MG63 (cell line): ENCODE data around the gene CSF2RB. TPM values are rescaled to one million over a fixed set of nuclear protein-coding genes. Genes with fewer than 3 reads are reported as not detected.

ENCODE experiments used
- DNase-seq: peaks from one replicate; pipeline ENCODE4 v3.0.0-alpha.2; 2020
- H3K27me3 ChIP-seq: fragments of 250-450 bp; sonication (Bioruptor Pico); 2 replicates; pipeline ENCODE4 v1.5.1; 2020; ENCODE audit warnings: mild to moderate bottlenecking, moderate library complexity
- H3K36me3 ChIP-seq: fragments of 250-450 bp; sonication (Bioruptor Pico); 2 replicates; pipeline ENCODE4 v1.5.1; 2020; ENCODE audit warnings: mild to moderate bottlenecking, moderate library complexity
- H3K4me3 ChIP-seq: fragments of 250-450 bp; sonication (Bioruptor Pico); 2 replicates; pipeline ENCODE4 v1.5.1; 2020; ENCODE audit warnings: mild to moderate bottlenecking, moderate library complexity
- H3K9me3 ChIP-seq: fragments of 250-450 bp; sonication (Bioruptor Pico); 2 replicates; pipeline ENCODE4 v1.5.1; 2020; ENCODE audit warnings: mild to moderate bottlenecking, moderate library complexity
- total RNA-seq: library from RNA; depleted of rRNA; stranded (reverse); fragments of >200 nt; shearing (Covaris generic); gene quantifications from 2 replicates; pipeline ENCODE4 v1.2.3, GENCODE V29; 2014; ENCODE audit warnings: low replicate concordance

Gene CSF2RB
- total RNA-seq, 1 experiment from 2014 or later, result not detected

DNA sequence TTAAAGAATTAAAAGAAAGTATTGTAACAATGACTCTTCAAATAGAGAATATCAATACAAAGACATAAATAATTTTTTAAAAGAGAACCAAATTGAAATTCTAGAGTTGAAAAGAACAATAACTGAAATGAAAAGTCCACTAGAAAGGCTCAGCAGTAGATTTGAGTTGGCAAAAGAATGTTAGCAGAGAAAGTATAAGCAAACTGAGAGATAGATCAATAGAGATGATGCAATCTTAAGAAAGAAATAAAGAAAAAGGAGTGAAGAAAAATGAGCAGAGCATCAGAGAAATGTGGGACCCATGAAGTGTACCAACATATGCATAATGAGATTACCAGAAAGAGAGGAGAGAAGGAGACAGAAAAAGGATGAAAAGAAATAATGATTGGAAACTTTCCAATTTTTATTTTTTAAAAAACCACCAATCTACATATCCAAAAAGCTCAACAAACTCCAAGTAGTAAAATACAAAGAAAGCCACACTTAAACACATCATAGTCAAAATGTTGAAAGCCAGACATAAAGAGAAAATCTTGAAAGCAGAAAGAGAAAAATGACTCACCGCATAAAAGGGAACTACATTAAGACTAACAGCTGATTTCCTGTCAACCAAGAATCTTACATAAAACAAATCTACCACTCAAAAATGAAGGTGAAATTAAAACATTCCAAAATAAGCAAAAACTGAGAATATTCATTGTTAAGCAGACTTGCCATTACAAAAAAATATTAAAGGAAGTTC lies 31.8 kb upstream of the CSF2RB start:
- peaks cover 7% of the 10 kb centered on the region for H3K9me3 ChIP-seq
- H3K36me3 ChIP-seq, result no peaks in the 10 kb centered on the region
- H3K4me3 ChIP-seq, result no peak overlapping the region
- no peak for DNase-seq
- peaks cover 14% of the 10 kb centered on the region for H3K27me3 ChIP-seq

- no peak for DNase-seq
- H3K27me3 ChIP-seq, result peaks cover 18% of the 10 kb centered on the region; the same call in 1 of the 2 replicates
- peaks cover 7% of the 10 kb centered on the region for H3K9me3 ChIP-seq
- no peak overlapping the region for H3K4me3 ChIP-seq
- H3K36me3 ChIP-seq, result no peaks in the 10 kb centered on the region
Measured at GRCh38 chr22:36884349-36885158, 28.9 kb upstream of the CSF2RB start.

DNA sequence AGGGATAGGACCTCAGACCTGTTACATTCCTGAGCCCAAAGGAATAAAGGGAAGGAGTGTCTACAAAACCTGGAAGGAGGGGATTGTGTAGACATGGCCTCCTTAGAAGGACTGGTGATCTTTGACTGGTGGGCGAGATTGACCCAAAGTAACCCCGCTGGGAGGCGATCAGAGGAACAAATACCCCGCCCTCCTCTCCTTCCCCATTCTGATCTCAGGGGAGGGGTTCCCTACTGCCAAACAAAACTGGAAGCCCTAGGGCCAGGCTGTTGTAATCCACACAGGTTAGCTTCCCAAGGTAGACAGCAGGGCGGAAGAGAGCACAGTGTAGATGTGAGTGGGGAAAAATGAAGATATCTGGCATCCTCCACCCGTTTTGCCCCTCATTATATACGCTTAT lies 28.0 kb upstream of the CSF2RB start:
- Histone ChIP-seq H3K36me3 (no peaks in the 10 kb centered on the region), H3K9me3 (peaks cover 7% of the 10 kb centered on the region), H3K27me3 (peaks cover 18% of the 10 kb centered on the region; the same call in 1 of the 2 replicates), H3K4me3 (no peak overlapping the region)
- DNase-seq, result no peak

GRCh38 chr22:36886016-36886415 lies 27.4 kb upstream of the CSF2RB start:
- Histone ChIP-seq H3K36me3 (no peaks in the 10 kb centered on the region), H3K9me3 (peaks cover 7% of the 10 kb centered on the region), H3K4me3 (no peak overlapping the region), H3K27me3 (peaks cover 18% of the 10 kb centered on the region; the same call in 1 of the 2 replicates)
- no peak for DNase-seq

GRCh38 chr22:36887162-36887561 lies 26.3 kb upstream of the CSF2RB start:
- Histone ChIP-seq H3K27me3 (peaks cover 18% of the 10 kb centered on the region; the same call in 1 of the 2 replicates), H3K36me3 (no peaks in the 10 kb centered on the region), H3K9me3 (no peaks in the 10 kb centered on the region), H3K4me3 (no peak overlapping the region)
- no peak for DNase-seq

GRCh38 chr22:36891646-36892045 lies 21.8 kb upstream of the CSF2RB start:
- Histone ChIP-seq H3K4me3 (no peak overlapping the region), H3K36me3 (no peaks in the 10 kb centered on the region), H3K27me3 (peaks cover 9% of the 10 kb centered on the region; the same call in 1 of the 2 replicates), H3K9me3 (no peaks in the 10 kb centered on the region)
- DNase-seq, result no peak

GRCh38 chr22:36892292-36892691 lies 21.1 kb upstream of the CSF2RB start:
- DNase-seq, result no peak
- Histone ChIP-seq H3K9me3 (no peaks in the 10 kb centered on the region), H3K4me3 (no peak overlapping the region), H3K27me3 (peaks cover 14% of the 10 kb centered on the region; the same call in 1 of the 2 replicates), H3K36me3 (no peaks in the 10 kb centered on the region)

GRCh38 chr22:36893262-36893661 lies 20.2 kb upstream of the CSF2RB start:
- no peak for DNase-seq
- peaks cover 12% of the 10 kb centered on the region; the same call in 1 of the 2 replicates for H3K27me3 ChIP-seq
- H3K36me3 ChIP-seq, result no peaks in the 10 kb centered on the region
- H3K9me3 ChIP-seq, result peaks cover 2% of the 10 kb centered on the region; the same call in 1 of the 2 replicates
- no peak overlapping the region for H3K4me3 ChIP-seq

DNA sequence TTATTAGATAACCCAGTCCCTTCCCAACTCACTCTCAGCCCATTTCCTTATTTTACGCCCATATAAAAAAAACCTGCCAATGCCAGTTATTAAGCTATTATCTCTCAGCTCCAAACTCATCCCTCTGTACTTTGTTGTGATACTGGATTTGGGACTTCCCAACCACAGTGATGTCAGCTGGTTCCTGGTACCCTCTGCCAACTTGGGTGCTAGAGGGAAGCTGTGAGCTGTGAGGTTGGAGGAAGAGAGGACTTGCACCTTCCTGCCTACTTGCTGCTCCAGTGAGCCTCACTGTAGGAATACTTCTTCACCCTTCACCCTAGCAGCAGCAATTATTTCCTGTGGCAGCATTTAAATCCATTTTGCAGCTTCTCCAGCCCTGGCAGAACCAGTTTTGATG lies 19.2 kb upstream of the CSF2RB start:
- no peak for DNase-seq
- Histone ChIP-seq H3K36me3 (no peaks in the 10 kb centered on the region), H3K9me3 (peaks cover 2% of the 10 kb centered on the region; the same call in 1 of the 2 replicates), H3K27me3 (peaks cover 7% of the 10 kb centered on the region; the same call in 1 of the 2 replicates), H3K4me3 (no peak overlapping the region)

- peaks cover 7% of the 10 kb centered on the region; the same call in 1 of the 2 replicates for H3K27me3 ChIP-seq
- no peak for DNase-seq
- no peak overlapping the region for H3K4me3 ChIP-seq
- H3K9me3 ChIP-seq, result peaks cover 2% of the 10 kb centered on the region; the same call in 1 of the 2 replicates
- no peaks in the 10 kb centered on the region for H3K36me3 ChIP-seq
Measured at GRCh38 chr22:36897611-36898010, 15.8 kb upstream of the CSF2RB start.

- Histone ChIP-seq H3K36me3 (no peaks in the 10 kb centered on the region), H3K27me3 (peaks cover 7% of the 10 kb centered on the region; the same call in 1 of the 2 replicates), H3K4me3 (no peak overlapping the region), H3K9me3 (peaks cover 2% of the 10 kb centered on the region; the same call in 1 of the 2 replicates)
- DNase-seq, result no peak
Measured at GRCh38 chr22:36898690-36899089, 14.7 kb upstream of the CSF2RB start.

- H3K27me3 ChIP-seq, result peaks cover 7% of the 10 kb centered on the region; the same call in 1 of the 2 replicates
- H3K4me3 ChIP-seq, result no peak overlapping the region
- peaks cover 2% of the 10 kb centered on the region; the same call in 1 of the 2 replicates for H3K9me3 ChIP-seq
- DNase-seq, result no peak
- no peaks in the 10 kb centered on the region for H3K36me3 ChIP-seq
Measured at GRCh38 chr22:36899498-36899897, 13.9 kb upstream of the CSF2RB start.

- Histone ChIP-seq H3K4me3 (no peak overlapping the region), H3K27me3 (peaks cover 10% of the 10 kb centered on the region; the same call in 1 of the 2 replicates), H3K9me3 (peaks cover 2% of the 10 kb centered on the region; the same call in 1 of the 2 replicates), H3K36me3 (no peaks in the 10 kb centered on the region)
- no peak for DNase-seq
Measured at GRCh38 chr22:36900225-36900624, 13.2 kb upstream of the CSF2RB start.

DNA sequence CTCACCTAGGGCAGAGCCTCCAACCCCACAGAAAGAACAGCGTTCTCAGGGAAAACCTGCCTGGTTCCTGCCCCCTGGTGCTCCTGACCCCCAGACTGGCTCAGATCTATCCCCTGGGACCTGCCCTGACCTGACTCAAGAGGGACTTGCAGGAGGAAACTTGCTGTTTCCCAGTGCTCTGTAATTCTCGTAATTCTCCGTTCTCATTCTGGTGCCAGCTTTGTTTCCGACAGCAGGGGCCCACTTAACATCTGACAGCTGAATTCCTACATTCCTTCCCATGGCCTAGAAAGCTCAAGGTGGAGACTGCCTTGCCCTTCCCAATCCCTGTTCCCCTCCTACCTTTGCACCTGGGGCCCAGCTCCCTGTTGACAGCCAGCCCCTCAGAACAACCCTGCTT lies 12.5 kb upstream of the CSF2RB start:
- Histone ChIP-seq H3K4me3 (no peak overlapping the region), H3K27me3 (peaks cover 12% of the 10 kb centered on the region; the same call in 1 of the 2 replicates), H3K9me3 (peaks cover 2% of the 10 kb centered on the region; the same call in 1 of the 2 replicates), H3K36me3 (no peaks in the 10 kb centered on the region)
- DNase-seq, result no peak

GRCh38 chr22:36901411-36902142 lies 11.9 kb upstream of the CSF2RB start:
- peaks cover 2% of the 10 kb centered on the region; the same call in 1 of the 2 replicates for H3K9me3 ChIP-seq
- no peaks in the 10 kb centered on the region for H3K36me3 ChIP-seq
- H3K27me3 ChIP-seq, result peaks cover 12% of the 10 kb centered on the region; the same call in 1 of the 2 replicates
- DNase-seq, result no peak
- H3K4me3 ChIP-seq, result no peak overlapping the region

DNA sequence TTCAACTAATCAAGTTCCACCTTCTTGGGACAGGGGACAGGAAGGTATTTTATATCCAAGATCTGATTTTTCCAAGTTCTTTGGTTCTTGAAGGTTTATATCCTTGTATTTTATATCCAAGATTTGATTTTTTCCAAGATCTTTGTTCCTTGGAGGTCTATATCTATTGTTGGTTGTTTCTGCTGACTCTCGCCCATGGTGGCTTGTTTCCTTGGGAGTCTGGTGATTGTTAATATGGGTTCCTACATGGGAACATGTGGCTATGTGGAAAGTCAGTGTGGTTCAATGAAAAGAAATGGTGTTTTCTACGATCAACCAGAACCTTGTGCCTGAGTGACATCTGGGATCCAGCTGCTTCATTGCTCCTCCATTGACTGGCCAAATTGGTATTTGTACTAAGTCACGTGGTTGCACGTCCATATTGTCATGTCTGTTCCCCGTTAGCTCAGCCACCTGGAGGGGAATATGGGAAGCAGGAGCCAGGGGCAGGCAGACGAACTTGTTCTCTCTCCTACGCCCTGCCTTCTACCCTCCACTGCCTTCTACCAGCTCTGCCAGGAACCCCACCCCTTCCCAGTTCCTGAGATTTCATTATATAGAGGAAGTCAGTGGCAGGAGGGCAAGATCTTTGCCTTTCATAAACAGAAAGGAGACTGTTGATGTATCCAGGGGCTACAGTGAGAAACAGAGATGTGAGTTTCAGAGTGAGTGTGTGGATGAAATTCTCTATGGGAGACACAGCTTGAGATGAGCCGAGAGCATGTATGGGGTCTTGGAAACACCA lies 11.1 kb upstream of the CSF2RB start:
- Histone ChIP-seq H3K9me3 (peaks cover 2% of the 10 kb centered on the region; the same call in 1 of the 2 replicates), H3K4me3 (no peak overlapping the region), H3K27me3 (peaks cover 9% of the 10 kb centered on the region; the same call in 1 of the 2 replicates), H3K36me3 (no peaks in the 10 kb centered on the region)
- no peak for DNase-seq
